ENCODE results near the gene CPNE8.

DNA sequence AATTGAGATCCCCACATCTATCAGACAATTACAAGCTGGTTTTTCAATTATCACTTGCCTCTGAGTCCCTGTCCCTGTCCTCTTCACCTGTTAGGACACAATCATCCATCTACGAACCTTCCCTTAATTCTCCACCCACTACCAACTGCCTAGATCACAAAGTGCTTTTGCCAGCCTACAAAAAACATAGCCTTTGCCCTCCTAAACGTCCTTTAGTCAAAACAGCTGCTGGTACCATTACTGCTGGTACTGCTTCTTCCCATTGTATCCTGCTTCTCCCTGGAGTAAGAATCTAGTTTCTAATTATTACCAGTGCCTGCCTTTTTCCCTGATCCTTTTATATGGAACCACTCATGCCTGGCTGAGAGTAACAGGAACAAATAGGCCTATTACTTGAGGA is 82.1 kb downstream of the CPNE8 start:
- TF ChIP-seq EZH2 (IDR thresholded peaks at IDR 0.05; ENCODE audit: borderline replicate concordance), result no peak
- TF ChIP-seq, protein P1, sequence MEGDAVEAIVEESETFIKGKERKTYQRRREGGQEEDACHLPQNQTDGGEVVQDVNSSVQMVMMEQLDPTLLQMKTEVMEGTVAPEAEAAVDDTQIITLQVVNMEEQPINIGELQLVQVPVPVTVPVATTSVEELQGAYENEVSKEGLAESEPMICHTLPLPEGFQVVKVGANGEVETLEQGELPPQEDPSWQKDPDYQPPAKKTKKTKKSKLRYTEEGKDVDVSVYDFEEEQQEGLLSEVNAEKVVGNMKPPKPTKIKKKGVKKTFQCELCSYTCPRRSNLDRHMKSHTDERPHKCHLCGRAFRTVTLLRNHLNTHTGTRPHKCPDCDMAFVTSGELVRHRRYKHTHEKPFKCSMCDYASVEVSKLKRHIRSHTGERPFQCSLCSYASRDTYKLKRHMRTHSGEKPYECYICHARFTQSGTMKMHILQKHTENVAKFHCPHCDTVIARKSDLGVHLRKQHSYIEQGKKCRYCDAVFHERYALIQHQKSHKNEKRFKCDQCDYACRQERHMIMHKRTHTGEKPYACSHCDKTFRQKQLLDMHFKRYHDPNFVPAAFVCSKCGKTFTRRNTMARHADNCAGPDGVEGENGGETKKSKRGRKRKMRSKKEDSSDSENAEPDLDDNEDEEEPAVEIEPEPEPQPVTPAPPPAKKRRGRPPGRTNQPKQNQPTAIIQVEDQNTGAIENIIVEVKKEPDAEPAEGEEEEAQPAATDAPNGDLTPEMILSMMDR (IDR thresholded peaks at IDR 0.05; ENCODE audit: poor library complexity), result no peak

Measured in hepatocyte (in vitro differentiated cells).